Heart left ventricle (tissue), 11 donors: ENCODE data around the gene SLC7A9. TPM values are rescaled to one million over a fixed set of nuclear protein-coding genes. Genes with fewer than 3 reads are reported as not detected.

ENCODE experiments used
- polyA plus RNA-seq, 2 donors: library from polyadenylated mRNA; stranded (reverse); fragments of 200-250 nt; gene quantifications; one replicate each; pipeline ENCODE4 v1.2.3, GENCODE V29; 2013
- total RNA-seq, 9 donors: library from RNA; depleted of rRNA in 2 of 9; stranded (reverse); fragments of >200 nt in 2 of 9; fragmentation: NEBNext Ultra II Directional in 3 of 9; extraction: Animal tissue kit (Norgen Biotek cat#: 25700) in 3 of 9; gene quantifications; one replicate each; pipeline versions ENCODE4 v1.1.0 to v1.2.4, GENCODE V29; 2016 to 2023
- donor health status: ischemic (EF 13 %, LVEDD 7.1; RV severe dilation, severe dysfunction).
- donor health status: healthy with polysubstance abuse.
- donor health status: DM: no; HTN: yes; CAD: no.
- donor health status: DM: no; HTN: no; CAD: no.
- donor health status: ischemic (EF 25% LVEDD 5.7; RV mildly dilated, moderate dysfunction).
- donor health status: healthy.
- donor health status: DM: yes; HTN: yes; CAD: no.
- donor health status: PGD.
- donor health status: nonischemic (EF 23%, LVEDD 6.1; RV moderate dilation, normal function).

The SLC7A9 gene
- total and polyA plus RNA-seq, 11 donors: 0.07 TPM; not detected in 10

Other genes with a start within 250 kb of the SLC7A9 start
- 10 to 100 TPM; 14.6 to 47.5 (median 23.6) TPM for gene ANKRD27, start 194.6 kb downstream of the SLC7A9 start, total RNA-seq
- gene ANKRD27, start 194.6 kb downstream of the SLC7A9 start, polyA plus RNA-seq: 10 to 100 TPM in 1 of 2 donors, 1 to 10 TPM in 1; 5.8 to 14.1 TPM
- 10 to 100 TPM in 2 of 9 donors, 1 to 10 TPM in 7; 2.6 to 11.2 (median 4.5) TPM for gene RGS9BP, start 193.9 kb downstream of the SLC7A9 start, total RNA-seq
- 1 to 10 TPM in 1 of 2 donors, under 1 TPM in 1; 0.83 to 3.4 TPM for gene RGS9BP, start 193.9 kb downstream of the SLC7A9 start, polyA plus RNA-seq
- gene NUDT19, start 177.9 kb downstream of the SLC7A9 start, total RNA-seq: 10 to 100 TPM; 15.2 to 31.3 (median 20.7) TPM
- gene NUDT19, start 177.9 kb downstream of the SLC7A9 start, polyA plus RNA-seq: 10 to 100 TPM; 12.5 to 13.3 TPM
- under 1 TPM in 5 of 9 donors, not detected in 4; 0.10 to 0.63 (median 0.29) TPM for gene TDRD12, start 150.0 kb downstream of the SLC7A9 start, total RNA-seq
- gene TDRD12, start 150.0 kb downstream of the SLC7A9 start, polyA plus RNA-seq: under 1 TPM in 1 of 2 donors, not detected in 1; 0.06 TPM
- gene CEP89, start 102.2 kb upstream of the SLC7A9 start, total RNA-seq: 10 to 100 TPM in 6 of 9 donors, 1 to 10 TPM in 3; 8.4 to 16.0 (median 12.0) TPM
- gene CEP89, start 102.2 kb upstream of the SLC7A9 start, polyA plus RNA-seq: 10 to 100 TPM in 1 of 2 donors, 1 to 10 TPM in 1; 5.4 to 12.0 TPM
- gene FAAP24, start 102.5 kb upstream of the SLC7A9 start, total RNA-seq: 1 to 10 TPM in 2 of 9 donors, under 1 TPM in 4, not detected in 3; 0.25 to 2.6 (median 0.67) TPM
- 1 to 10 TPM in 1 of 2 donors, under 1 TPM in 1; 0.38 to 1.1 TPM for gene FAAP24, start 102.5 kb upstream of the SLC7A9 start, polyA plus RNA-seq
- 1 to 10 TPM in 7 of 9 donors, under 1 TPM in 2; 0.35 to 3.7 (median 1.9) TPM for gene RHPN2, start 195.1 kb upstream of the SLC7A9 start, total RNA-seq
- gene RHPN2, start 195.1 kb upstream of the SLC7A9 start, polyA plus RNA-seq: 1 to 10 TPM in 1 of 2 donors, under 1 TPM in 1; 0.72 to 1.1 TPM
- 1 to 10 TPM; 3.4 to 6.7 (median 6.4) TPM for gene GPATCH1, start 211.4 kb upstream of the SLC7A9 start, total RNA-seq
- 1 to 10 TPM; 3.3 to 3.5 TPM for gene GPATCH1, start 211.4 kb upstream of the SLC7A9 start, polyA plus RNA-seq